Measurements from ENCODE around the gene BCORL1.

The BCORL1 gene, protein sequence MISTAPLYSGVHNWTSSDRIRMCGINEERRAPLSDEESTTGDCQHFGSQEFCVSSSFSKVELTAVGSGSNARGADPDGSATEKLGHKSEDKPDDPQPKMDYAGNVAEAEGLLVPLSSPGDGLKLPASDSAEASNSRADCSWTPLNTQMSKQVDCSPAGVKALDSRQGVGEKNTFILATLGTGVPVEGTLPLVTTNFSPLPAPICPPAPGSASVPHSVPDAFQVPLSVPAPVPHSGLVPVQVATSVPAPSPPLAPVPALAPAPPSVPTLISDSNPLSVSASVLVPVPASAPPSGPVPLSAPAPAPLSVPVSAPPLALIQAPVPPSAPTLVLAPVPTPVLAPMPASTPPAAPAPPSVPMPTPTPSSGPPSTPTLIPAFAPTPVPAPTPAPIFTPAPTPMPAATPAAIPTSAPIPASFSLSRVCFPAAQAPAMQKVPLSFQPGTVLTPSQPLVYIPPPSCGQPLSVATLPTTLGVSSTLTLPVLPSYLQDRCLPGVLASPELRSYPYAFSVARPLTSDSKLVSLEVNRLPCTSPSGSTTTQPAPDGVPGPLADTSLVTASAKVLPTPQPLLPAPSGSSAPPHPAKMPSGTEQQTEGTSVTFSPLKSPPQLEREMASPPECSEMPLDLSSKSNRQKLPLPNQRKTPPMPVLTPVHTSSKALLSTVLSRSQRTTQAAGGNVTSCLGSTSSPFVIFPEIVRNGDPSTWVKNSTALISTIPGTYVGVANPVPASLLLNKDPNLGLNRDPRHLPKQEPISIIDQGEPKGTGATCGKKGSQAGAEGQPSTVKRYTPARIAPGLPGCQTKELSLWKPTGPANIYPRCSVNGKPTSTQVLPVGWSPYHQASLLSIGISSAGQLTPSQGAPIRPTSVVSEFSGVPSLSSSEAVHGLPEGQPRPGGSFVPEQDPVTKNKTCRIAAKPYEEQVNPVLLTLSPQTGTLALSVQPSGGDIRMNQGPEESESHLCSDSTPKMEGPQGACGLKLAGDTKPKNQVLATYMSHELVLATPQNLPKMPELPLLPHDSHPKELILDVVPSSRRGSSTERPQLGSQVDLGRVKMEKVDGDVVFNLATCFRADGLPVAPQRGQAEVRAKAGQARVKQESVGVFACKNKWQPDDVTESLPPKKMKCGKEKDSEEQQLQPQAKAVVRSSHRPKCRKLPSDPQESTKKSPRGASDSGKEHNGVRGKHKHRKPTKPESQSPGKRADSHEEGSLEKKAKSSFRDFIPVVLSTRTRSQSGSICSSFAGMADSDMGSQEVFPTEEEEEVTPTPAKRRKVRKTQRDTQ (N-terminal part only)

DNA sequence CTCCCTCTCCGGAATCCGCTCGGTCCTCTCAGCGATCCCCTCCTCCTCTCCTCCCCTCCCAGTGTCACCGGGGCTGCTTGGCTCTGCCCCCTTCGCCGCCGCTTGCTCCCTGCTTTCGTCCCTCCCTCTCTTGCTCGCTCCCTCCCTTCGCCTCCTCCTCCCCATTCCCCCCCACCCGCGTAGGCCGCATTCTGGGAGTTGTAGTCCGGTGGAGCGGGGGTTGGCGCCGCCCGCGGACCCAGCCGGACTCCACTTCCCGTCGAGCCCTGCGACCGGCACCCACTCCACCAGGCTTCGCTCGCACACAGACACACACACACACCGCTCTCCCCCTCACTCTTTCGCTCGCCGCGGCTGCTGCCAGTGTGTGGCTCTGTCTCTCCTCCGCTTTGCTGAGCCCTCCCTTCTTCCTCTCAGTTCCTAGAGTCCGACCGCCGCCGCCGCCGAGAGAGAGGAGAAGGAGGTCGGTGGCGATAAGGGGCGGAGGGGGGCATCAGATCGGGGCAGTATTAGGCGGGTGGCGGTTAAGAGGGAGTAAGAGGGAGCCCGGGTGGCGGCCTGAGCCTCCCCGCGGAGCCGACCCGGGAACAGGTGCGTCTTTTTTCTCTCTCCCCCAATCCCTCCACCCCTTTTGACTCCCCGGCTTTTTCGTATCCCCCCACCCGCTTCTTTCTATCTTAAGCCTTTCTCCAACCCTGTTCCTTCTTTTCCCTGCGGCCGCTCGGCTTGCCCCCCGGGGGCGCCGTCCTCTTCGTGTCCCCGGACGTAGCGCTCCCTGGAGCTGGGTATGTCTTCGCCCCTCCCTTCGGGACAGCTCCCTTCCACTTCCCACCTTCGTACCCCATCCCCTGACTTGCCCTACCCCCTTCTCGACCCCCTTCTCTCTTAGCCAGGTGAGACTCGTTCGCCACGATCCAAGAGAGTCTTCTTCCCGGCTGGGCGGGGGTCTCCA is at the start of gene BCORL1:
BCORL1 (plus strand) TSS at position 336 of the 952 bp plus-strand sequence. CDS start 22,597 bp downstream, outside the sequence.
- in situ Hi-C loops (cut with HindIII; ENCODE audit: low sequenced_read_pairs) = no loop called here

DNA sequence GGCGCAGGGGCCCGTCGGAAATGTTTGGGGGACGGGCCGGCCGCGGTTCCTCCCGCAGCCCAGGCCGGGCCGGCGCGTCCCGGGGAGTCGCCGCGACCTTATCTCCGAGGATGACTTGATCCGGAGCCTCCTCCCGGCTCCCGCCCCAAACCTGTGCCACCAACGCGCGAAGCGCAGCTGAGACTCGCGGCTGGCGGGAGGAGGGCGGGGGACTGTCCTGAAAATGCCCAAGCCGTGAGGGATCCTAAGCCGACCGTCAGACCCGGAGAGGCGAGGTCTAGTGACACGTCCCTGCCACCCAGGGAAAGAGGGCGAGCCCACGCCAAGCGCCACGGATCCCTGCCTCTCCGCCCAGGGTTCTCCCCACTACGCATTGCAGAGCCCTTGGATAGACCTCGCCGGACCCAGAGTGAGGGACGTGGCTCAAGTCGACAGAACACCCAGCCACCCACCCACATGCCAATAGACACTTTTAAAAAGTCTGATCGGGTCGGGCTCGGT is 49.6 kb upstream of the BCORL1 start:
- in situ Hi-C loops (cut with HindIII; ENCODE audit: low sequenced_read_pairs) = no loop called here

DNA sequence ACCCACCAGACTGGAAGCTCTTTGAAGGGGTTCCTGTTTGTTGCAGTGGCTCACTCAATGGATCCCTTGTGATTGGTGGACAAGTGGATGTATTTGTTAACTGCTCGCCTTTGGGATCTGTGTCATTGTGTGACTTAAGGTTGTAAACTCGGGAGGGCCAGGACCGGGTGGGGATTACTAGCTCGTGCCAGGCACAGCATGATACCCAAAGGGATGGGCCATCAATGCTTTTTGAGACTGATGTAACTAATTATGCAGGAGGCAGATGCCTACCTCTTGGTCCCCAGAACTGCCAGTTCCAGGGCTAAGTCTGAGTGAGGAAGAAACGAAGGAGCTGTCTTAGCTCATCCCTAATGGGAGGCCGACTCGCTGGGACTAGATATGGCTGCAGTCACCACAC is 48.7 kb upstream of the BCORL1 start:
- in situ Hi-C loops (cut with HindIII; ENCODE audit: low sequenced_read_pairs) = no loop called here

DNA sequence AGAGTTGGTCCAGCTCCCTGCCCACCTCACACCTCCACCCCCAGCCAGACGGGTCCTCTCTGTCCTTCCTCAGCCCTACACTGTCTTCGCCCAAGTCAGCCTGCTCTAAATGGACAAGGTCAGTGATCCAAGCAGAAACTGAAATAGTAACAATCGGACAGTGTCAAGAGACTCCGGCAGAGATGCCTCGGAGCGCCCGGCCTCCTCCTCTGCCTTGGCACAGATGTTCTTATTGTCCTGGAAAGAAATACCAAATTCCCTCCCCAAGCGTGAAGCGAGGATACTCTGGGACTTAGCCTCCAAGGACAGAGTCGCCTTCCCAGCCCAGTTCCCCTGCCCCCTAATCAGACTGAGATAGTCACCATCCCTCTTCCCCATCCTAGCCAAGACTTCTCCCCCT is 48.0 kb upstream of the BCORL1 start:
- in situ Hi-C loops (cut with HindIII; ENCODE audit: low sequenced_read_pairs) = no loop called here

DNA sequence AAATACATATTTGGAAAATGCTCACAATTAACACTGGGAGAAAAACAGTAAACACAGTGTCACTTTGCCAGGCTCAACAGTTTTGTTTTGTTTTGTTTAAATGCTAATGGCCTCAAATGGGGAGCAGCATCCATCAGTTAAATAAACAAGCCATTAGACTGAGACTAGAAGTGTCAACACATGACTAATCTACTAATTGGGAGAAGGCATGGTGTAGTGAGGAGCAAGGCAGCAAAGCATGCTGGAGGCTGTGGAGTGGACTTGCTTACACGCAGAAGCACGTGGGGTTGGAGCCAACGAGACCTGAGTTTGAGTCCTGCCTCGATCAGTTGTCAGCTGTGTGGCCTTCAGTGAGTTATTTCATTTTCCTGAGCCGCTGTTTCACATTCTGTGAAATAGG is 47.5 kb upstream of the BCORL1 start:
- in situ Hi-C loops (cut with HindIII; ENCODE audit: low sequenced_read_pairs) = no loop called here

DNA sequence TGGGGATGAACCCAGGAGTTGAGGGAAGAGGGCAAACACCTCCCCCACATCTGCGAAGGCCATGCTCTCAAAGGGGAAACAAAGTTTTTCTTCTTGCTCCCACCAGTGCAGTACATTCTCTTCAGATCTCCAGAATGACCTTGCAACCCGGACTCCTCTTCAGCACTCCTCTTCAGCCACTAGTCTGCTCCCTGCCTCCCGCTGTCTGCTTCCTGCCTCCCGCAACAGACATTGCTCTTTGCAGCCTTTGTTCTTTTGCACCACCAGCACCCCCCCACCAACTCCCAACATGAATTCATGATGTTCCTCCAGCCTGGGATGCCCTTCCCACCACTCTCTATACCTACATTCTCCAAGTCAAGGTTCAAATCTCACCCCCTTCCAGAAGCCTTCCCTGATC is 44.4 kb upstream of the BCORL1 start:
- in situ Hi-C loops (cut with HindIII; ENCODE audit: low sequenced_read_pairs) = no loop called here

DNA sequence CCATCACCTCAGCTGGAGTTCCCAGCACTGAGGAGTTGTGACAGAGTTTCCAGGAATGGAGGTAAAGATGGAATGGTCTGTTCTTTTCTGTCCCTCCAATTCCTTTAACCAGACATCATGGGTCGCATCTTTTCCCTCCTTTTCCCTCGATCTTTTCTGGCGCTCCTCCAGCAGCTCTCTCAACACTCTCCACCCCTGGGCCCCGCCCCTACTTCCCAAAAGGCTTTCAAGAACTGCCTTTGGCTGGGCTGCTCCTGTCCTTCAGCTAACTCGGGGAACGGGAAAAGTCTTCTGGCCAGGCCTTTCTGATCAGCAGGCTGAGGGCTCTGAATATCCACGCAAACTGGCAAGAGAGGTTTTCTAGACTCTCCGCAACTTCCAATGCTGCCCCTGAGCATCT is 42.4 kb upstream of the BCORL1 start:
- in situ Hi-C loops (cut with HindIII; ENCODE audit: low sequenced_read_pairs) = no loop called here

DNA sequence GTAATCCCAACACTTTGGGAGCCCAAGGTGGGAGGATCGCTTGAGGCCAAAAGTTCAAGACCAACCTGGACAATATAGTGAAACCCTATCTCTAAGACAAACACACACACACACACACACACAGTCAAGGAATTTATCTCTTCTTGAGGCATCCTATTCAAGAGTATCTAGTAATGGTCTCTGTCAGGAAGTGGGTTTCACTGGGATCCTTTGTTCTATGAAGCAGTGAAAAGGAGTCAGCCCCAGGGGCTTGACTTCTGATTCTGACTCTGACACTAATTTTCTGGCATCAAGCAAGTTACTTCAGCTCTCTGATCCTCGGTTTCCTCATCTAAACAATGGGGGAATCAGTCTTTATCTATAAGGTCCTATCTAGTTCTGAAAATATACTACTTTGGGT is 41.7 kb upstream of the BCORL1 start:
- in situ Hi-C loops (cut with HindIII; ENCODE audit: low sequenced_read_pairs) = no loop called here

DNA sequence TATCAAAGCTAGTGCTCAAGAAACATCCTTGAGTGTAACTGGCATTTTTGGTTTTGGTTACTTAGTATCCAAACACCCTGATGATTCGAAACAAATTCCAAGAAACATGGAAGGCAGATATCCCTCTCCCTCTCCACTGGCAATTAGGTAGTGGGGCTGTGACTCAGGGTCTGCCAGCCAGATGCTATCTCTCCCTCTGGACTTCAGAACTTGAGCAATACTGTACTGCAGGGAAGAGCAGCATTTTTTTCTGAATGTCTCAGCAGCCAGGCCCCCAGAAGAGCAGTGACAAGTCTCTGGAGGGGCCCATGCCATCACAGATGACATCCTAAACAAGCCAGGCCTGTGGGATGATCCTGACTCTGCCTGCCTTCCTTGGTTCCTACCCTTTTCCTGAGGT is 37.3 kb upstream of the BCORL1 start:
- in situ Hi-C loops (cut with HindIII; ENCODE audit: low sequenced_read_pairs) = no loop called here

DNA sequence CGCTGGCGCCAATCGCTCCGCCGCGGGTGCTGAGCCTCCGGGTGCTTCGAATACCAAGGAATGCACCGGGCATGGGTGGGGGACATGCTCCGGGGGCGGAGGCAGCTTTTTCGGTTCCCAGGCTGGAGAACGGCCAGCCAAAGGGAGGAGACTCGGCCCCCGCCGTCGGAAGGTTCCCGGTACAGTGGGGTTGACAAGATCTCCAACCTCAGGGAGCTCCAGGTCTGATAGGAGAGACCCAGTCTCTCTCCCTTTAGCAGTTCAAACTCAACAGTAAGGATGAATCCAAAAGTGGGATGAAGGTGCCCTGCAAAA is 29.1 kb upstream of the BCORL1 start:
- in situ Hi-C loops (cut with HindIII; ENCODE audit: low sequenced_read_pairs) = no loop called here

DNA sequence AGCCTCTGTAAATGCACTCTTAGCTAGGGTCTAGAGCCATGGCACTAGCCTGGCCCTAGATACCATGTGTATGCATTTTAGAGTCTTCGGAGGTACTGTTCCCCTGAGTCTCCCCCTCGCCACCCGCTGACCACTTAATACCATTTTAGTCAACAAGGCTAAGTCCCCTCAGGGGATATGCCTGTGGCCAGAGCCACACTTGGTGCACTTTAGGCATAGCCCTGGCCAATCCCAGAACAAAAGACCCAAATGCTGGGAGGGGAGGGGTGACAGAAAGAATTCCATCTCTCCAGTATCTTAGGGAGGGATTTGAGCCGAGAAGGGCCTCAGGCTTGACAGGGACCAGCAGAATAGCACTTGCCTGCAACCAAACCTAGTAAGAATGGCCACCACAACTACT is 28.6 kb upstream of the BCORL1 start:
- in situ Hi-C loops (cut with HindIII; ENCODE audit: low sequenced_read_pairs) = no loop called here

DNA sequence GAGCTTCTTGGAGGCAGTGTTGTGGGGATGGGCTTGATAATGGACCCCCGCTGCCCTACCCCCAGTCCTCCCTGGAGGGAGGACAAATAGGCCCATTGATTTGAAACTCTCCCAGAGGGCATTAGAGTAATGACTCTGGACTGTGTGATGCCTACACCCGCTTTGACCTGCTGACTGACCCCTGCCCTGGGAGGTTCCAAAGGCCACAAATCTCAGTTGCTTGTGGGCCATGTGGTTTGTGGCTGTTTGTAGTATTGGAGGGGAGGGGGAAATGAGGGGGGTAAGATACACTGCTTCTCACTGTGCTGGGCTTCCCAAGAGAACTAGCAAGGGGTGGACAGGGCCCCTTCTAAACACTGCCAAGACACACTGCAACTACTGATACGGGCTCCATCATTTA is 27.6 kb upstream of the BCORL1 start:
- in situ Hi-C loops (cut with HindIII; ENCODE audit: low sequenced_read_pairs) = no loop called here

DNA sequence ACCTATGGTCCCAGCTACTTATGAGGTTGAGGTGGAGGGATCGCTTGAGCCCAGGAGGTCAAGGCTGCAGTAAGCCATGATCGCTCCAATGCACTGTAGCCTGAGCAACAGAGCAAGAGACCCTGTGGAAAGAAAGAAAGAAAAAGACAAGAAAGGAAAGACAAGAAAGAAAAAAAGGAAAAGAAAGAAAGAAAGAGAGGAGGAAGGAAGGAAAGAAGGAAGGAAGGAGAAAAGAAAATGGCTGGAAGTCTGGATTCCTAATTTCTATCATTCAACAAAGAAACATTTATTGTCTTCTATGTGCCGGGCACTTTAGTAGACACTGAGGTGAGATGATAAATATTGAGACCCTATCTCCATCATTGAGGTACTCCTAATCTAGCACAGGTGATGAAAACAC is 26.8 kb upstream of the BCORL1 start:
- in situ Hi-C loops (cut with HindIII; ENCODE audit: low sequenced_read_pairs) = no loop called here

DNA sequence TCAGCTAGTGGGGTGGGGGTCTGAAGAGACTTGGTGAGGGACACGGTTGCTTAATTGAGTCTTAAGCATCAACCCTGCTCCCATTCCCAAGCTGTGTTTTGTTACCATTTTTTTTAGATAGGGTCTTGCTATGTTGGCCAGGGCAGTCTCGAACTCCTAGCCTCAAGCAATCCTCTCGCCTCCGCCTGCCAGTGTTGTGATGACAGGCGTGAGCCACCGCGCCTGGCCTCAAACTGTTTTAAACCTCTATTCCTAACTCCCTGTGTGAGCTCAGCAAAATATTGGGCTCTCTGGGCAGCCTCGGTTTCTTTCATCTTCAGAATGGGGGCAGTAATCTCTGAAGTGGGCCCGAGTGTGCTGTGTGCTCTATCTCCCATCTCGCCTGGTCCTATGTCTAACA is 26.3 kb upstream of the BCORL1 start:
- in situ Hi-C loops (cut with HindIII; ENCODE audit: low sequenced_read_pairs) = no loop called here

DNA sequence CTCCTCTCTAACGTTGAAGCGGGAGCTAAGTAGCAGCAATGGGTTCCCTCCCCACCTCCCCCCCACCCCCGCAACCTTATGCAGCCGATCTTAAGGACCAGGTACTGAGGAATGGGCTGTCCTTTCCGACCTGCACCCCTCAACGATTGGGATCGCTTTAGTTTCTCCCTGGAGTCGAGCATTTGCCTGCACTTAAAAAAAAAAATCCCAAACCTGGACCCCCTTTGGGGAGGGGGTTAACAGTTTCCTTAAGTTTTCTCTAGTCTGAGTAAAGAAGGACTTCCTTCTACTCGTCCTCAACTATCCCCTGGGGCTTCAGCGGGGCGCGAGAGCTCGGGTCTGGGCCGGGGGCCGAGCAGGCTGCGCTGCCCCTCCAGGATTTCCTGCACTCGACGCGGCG is 25.7 kb upstream of the BCORL1 start:
- in situ Hi-C loops (cut with HindIII; ENCODE audit: low sequenced_read_pairs) = no loop called here

DNA sequence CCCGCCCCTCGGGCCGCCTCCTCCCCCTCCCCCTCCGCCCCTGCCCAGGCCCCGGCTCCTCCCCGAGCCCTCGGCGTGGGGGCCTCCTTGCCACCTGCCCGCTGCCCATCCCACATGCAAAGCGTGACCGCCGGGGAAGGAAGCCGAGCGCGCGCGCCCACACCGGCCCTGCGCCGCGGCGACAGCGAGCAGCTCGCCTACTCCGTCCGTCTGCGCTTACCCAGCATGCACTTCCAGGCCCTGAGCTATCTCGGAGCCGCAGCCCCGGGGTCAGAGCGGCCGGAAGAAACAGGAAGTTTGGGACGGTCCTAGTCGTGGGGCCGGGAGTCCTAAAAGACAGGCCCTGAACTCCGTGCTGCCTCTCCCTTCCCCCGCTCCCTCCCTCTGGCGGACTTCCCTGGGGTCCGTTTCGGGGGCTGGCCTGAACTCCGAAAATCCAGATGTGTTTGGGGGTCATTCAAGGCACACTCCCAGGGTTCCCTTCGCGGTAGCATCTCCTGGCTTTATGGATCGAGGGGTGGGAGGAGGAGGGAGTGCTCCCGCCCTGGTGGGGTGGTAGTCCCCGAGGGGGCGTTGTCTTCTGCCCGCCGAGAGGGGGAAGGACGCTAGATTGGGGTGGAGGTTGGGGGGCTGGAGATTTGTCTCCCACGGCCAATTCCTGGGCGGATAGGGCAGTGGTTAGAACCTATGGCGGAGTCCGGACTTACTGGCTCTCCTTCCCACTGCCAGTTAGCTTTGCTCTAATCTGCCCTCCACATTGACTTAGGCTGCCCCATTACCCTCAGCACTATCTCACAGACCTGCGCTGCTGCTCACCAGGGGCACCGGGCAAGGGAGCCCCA is 25.0 kb upstream of the BCORL1 start:
- in situ Hi-C loops (cut with HindIII; ENCODE audit: low sequenced_read_pairs) = no loop called here

DNA sequence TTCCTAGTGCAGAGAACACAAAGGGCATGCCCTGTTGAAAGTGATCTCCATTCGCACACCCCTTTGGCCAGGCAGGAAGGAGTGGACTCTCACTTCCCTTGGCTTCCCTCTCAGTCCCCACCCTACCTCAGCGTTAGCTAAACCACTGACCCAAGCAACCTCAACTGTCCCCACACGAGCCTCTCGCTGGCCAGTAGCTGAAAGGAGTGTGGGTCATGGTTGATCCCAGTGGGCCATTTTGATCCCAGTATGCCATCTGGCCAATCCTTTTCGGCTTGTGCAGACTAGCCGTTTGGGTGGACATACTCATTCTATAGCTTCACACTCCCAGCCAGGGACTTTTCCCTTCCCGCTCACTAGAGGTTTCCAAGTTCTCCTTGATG is 24.4 kb upstream of the BCORL1 start:
- in situ Hi-C loops (cut with HindIII; ENCODE audit: low sequenced_read_pairs) = no loop called here

DNA sequence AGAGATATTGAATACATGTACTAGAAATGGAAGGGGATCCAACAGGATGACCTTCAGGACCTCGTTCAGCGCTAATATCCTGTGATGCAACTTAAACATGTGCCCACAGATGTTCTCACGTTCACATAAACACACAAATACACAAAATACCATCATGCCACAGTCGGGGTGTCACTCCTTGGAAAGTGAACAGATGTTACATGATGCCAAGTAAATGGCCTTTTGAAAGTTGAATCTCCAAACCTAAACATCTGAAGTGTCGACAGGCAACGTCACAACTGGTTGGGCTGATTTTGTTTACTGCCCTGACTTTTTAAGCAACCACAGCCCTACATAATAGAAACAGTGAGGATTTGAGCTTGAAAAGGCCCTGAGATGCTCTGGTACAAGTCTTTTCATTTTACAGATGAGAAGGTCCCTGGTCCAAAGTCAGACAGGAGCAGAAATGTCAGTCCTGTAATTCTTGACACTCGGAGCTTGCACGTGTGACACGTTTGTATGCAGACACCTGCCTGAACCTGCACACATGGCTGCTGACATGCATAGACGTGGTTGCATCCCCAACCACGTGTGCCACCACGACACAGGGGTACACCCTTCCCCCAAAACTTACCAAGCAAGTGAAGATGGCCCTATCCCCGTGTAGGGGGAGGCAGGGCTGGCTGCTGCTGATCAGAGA is 23.5 kb upstream of the BCORL1 start:
- in situ Hi-C loops (cut with HindIII; ENCODE audit: low sequenced_read_pairs) = no loop called here

DNA sequence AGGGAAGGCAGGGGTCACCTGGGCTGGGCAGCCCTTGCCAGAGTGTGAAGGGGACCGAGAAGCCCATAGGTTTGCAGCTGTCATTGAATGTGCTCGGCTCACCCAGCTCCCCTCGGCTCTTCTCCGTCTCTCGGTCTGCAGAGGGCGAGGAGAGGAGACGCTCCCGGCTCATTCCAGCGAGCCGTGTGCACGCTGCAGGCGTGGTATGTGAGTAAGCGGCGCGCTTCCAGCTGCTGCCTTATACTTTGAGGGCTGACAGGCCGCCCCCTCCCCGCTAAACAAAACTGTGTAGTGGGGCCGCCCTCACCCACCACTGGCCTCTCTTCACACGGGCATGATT is 23.0 kb upstream of the BCORL1 start:
- in situ Hi-C loops (cut with HindIII; ENCODE audit: low sequenced_read_pairs) = no loop called here

Data from endothelial cell of hepatic sinusoid (primary cell).